Effector memory CD8-positive, alpha-beta T cell (primary cell): ENCODE measurements around the gene C17orf58.
"Not testable (repeated sequence)": the region's sequence is repeated elsewhere in the genome, so short reads cannot be mapped to it uniquely, and the experiment has no call there.

ENCODE experiments used
- ATAC-seq: fragments of 150-1000 bp; cut with Tn5 transposase; replicated peaks from 2 replicates; pipeline ENCODE4 v1.10.0; 2021; ENCODE audit warnings: mild to moderate bottlenecking, moderate library complexity
- DNase-seq, 3 experiments: peaks; one replicate each; pipeline ENCODE4 v3.0.0; 2021
- H3K27ac Mint-ChIP-seq, 2 donors: one replicate each; pipeline ENCODE4 v1.8.0; 2022; ENCODE audit warnings: mild to moderate bottlenecking in 2 of 2, mixed read lengths in 2 of 2, moderate library complexity in 2 of 2
- H3K27me3 Mint-ChIP-seq, 2 donors: one replicate each; pipeline ENCODE4 v1.8.0; 2022; ENCODE audit warnings: mixed read lengths in 2 of 2
- H3K36me3 Mint-ChIP-seq: one replicate; pipeline ENCODE4 v1.8.0; 2022; ENCODE audit warnings: mild to moderate bottlenecking, moderate library complexity, mixed read lengths; ENCODE audit not compliant: insufficient read depth
- H3K4me1 Mint-ChIP-seq, 2 donors: one replicate each; pipeline ENCODE4 v1.8.0; 2022; ENCODE audit warnings: low read depth in 2 of 2, mixed read lengths in 2 of 2
- H3K4me3 Mint-ChIP-seq, 2 donors: one replicate each; pipeline ENCODE4 v1.8.0; 2022; ENCODE audit warnings: mild to moderate bottlenecking in 2 of 2, mixed read lengths in 2 of 2, moderate library complexity in 2 of 2
- H3K9me3 Mint-ChIP-seq, 2 donors: one replicate each; pipeline ENCODE4 v1.8.0; 2022; ENCODE audit warnings: mixed read lengths in 2 of 2

C17orf58 gene

DNA sequence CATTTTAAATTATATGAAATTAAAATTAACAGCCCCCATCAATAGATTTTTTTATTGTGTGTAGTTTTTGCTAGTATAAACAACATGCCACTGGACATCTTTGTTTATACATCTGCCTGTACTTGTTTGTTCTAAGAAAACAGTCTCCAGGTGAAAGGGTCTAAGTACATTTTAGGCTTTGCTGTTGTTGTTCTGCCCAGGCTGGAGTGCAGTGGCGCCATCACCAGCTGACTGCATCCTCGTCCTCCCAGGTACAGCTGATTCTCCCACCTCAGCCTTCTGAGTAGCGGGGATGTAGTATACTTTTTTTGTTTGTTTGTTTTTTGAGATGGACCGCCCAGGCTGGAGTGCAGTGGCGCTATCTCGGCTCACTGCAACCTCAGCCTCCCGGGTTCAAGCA lies 25.5 kb downstream of the C17orf58 start:
- ATAC-seq (no peak), DNase-seq (no peak)
- H3K4me3 Mint-ChIP-seq: no peak overlapping the region
- no peaks in the 10 kb centered on the region for H3K4me1 Mint-ChIP-seq
- peaks cover 64% of the 10 kb centered on the region for H3K36me3 Mint-ChIP-seq
- no peaks in the 10 kb centered on the region for H3K27me3 Mint-ChIP-seq
- no peaks in the 10 kb centered on the region for H3K9me3 Mint-ChIP-seq
- no peak overlapping the region for H3K27ac Mint-ChIP-seq

DNA sequence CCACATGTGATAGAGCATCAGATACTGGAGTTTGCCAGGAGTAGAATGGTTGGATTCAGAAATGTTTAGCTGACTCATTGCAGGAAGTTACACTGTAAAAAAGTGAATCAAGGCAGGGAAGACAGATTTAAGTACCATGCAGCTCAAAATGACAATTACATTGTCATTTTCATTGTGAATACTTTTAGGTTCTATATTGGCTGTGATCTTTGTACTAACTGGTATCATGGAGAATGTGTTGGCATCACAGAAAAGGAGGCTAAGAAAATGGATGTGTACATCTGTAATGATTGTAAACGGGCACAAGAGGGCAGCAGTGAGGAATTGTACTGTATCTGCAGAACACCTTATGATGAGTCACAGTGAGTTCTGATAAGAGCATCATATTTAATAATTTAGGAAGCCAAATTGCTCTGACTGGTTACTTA lies 33.1 kb downstream of the C17orf58 start:
- ATAC-seq (peak; percentile 97), DNase-seq (peak; percentile 62 to 67 (median 63))
- not testable (repeated sequence) for H3K4me3 Mint-ChIP-seq, H3K9me3 Mint-ChIP-seq, H3K4me1 Mint-ChIP-seq, H3K27ac Mint-ChIP-seq, H3K27me3 Mint-ChIP-seq
- peaks cover 75% of the 10 kb centered on the region for H3K36me3 Mint-ChIP-seq

DNA sequence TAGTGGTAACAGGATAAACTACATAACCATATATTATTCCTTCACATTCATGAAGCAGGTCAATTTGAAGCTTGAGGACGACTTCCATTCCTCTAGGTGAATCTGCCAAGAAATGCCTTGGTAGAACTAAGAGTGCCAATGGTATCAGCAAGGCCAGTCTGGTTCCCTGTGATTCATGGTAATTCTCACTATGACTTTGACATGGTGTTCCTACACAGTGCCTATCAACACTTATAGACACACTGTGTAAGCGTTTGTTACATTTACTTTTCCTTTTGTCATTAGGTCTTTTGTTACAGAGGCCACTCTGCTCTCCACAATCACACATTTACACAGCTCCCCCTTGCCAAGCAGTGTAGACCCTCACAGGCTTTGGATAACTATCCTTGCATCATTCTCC lies 34.1 kb downstream of the C17orf58 start:
- H3K27me3 Mint-ChIP-seq, ATAC-seq, H3K4me3 Mint-ChIP-seq, H3K27ac Mint-ChIP-seq, H3K4me1 Mint-ChIP-seq, H3K9me3 Mint-ChIP-seq, DNase-seq: not testable (repeated sequence)
- H3K36me3 Mint-ChIP-seq: peaks cover 66% of the 10 kb centered on the region

DNA sequence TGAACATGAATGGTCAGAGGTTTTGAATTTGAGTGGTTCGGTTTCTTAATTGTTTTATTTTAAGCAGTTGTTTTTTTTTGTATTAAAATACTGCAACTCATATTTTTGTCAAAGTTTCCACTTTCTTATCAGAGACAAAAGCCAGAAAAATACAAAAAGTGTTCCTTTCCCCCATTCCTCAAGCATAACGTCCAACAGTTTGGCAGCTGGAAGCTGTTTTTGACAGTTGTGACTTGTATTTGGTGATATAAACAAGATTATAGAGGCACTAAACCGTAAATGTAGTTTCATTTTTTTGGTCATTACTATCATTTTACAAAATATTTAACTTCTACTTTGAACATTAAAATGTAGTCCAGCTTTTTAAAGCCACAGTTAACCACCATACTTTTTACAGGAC lies 36.0 kb downstream of the C17orf58 start:
- peaks cover 62% of the 10 kb centered on the region for H3K36me3 Mint-ChIP-seq
- not testable (repeated sequence) for H3K4me1 Mint-ChIP-seq, H3K9me3 Mint-ChIP-seq, H3K27ac Mint-ChIP-seq, H3K27me3 Mint-ChIP-seq, DNase-seq, H3K4me3 Mint-ChIP-seq, ATAC-seq

DNA sequence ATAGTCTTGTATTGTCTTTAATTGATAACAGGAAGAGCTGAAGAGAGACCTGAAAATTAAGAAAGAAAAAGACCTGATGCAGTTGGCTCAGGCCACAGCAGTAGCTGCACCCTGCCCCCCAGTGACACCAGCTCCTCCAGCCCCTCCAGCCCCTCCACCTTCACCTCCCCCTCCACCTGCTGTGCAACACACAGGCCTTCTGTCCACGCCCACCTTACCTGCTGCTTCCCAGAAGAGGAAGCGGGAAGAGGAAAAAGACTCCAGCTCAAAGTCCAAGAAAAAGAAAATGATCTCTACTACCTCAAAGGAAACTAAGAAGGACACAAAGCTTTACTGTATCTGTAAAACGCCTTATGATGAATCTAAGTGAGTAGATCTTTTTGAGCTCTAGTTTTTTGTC lies 36.8 kb downstream of the C17orf58 start:
- H3K27me3 Mint-ChIP-seq: no peaks in the 10 kb centered on the region
- peak overlapping the region; percentile 9 to 28 for H3K27ac Mint-ChIP-seq
- H3K36me3 Mint-ChIP-seq: peaks cover 60% of the 10 kb centered on the region
- H3K4me1 Mint-ChIP-seq: peaks cover 0 to 3% of the 10 kb centered on the region in 2 donors
- no peak overlapping the region for H3K4me3 Mint-ChIP-seq
- DNase-seq: no peak
- H3K9me3 Mint-ChIP-seq: no peaks in the 10 kb centered on the region
- no peak for ATAC-seq

DNA sequence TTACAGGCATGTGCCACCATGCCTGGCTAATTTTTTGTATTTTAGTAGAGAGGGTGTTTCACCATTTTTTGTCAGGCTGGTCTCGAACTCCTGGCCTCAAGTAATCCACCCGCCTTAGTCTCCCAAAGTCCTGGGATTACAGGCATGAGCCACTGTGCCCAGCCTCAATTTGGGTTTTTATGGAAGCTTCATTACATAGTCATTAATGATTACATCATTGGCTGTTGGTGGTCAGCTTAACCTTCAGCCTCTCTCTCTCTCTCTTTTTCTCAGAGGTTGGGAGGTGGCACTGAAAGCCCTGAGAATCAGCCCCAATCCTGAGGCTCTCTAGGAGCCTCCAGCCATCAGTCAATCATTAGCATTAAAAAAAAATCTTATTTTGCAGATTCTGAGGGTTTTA lies 45.3 kb downstream of the C17orf58 start:
- H3K27ac Mint-ChIP-seq: no peak overlapping the region
- no peak for DNase-seq
- no peaks in the 10 kb centered on the region for H3K27me3 Mint-ChIP-seq
- H3K36me3 Mint-ChIP-seq: peaks cover 90% of the 10 kb centered on the region
- no peaks in the 10 kb centered on the region for H3K9me3 Mint-ChIP-seq
- H3K4me1 Mint-ChIP-seq: peaks cover 0 to 3% of the 10 kb centered on the region in 2 donors
- no peak for ATAC-seq
- H3K4me3 Mint-ChIP-seq: no peak overlapping the region

DNA sequence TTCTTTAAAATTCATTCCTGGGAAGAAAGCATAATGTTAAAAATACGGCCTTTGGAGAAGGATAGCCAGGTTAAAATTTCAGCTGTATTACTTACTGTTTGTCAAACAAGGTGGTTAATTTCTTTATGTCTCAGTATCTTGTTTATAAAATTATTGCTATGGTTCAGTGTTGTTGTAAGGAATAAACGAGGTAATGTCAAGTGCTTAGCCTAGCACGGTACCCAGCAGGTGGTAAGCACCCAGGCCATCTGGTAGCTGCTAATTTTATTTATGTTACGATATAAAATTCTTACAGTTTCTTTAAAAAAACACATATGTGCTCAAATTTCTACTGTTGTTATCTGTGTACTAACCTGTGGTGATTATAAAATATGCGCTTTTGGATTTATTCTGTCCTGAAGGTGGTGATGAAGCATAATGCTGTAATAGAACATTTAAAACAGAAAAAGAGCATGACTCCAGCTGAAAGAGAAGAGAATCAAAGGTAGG lies 48.9 kb downstream of the C17orf58 start:
- no peaks in the 10 kb centered on the region for H3K27me3 Mint-ChIP-seq
- peak overlapping the region in 1 of 2 donors; percentile 75 for H3K27ac Mint-ChIP-seq
- H3K4me3 Mint-ChIP-seq: no peak overlapping the region
- peaks cover 0 to 3% of the 10 kb centered on the region in 2 donors for H3K4me1 Mint-ChIP-seq
- peaks cover 90% of the 10 kb centered on the region for H3K36me3 Mint-ChIP-seq
- ATAC-seq (no peak), DNase-seq (no peak)
- no peaks in the 10 kb centered on the region for H3K9me3 Mint-ChIP-seq

DNA sequence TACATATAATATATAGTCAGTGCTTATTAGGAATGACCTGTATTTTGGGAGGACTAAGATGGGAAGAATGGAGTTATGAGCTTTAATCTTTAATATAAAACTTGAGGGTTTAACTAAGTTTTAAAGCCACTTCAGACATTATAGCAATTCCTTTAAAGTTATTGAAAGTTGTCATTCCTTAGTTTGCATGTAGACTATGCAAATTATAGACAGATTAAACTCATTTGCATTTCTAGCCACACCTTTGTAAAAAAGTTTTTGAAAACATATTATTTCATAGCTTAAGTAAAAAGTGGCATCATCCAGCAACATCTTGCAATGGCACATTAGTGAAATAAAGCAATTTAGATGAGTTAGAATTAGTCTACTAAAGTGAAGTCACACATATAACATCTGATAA lies 49.8 kb downstream of the C17orf58 start:
- DNase-seq: no peak
- Mint-ChIP-seq H3K36me3 (peaks cover 91% of the 10 kb centered on the region), H3K27me3 (no peaks in the 10 kb centered on the region), H3K4me1 (peaks cover 0 to 3% of the 10 kb centered on the region in 2 donors), H3K27ac (peak overlapping the region in 1 of 2 donors; percentile 90), H3K4me3 (no peak overlapping the region), H3K9me3 (no peaks in the 10 kb centered on the region)
- no peak for ATAC-seq

DNA sequence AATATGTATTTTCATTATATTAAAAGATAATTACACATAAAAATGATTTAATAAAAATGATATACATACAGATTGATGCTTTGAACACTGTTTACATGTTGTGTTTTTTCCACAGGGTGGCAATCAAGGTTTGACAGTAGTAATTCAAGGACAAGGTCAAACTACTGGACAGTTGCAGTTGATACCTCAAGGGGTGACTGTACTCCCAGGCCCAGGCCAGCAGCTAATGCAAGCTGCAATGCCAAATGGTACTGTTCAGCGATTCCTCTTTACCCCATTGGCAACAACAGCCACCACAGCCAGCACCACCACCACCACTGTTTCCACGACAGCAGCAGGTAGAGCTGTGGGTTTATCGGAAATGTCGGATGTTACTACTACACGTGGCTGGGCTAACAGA lies 52.2 kb downstream of the C17orf58 start:
- H3K4me3 Mint-ChIP-seq: no peak overlapping the region
- H3K27me3 Mint-ChIP-seq: no peaks in the 10 kb centered on the region
- H3K27ac Mint-ChIP-seq: no peak overlapping the region
- no peaks in the 10 kb centered on the region for H3K9me3 Mint-ChIP-seq
- H3K4me1 Mint-ChIP-seq: peaks cover 0 to 3% of the 10 kb centered on the region in 2 donors
- peaks cover 81% of the 10 kb centered on the region for H3K36me3 Mint-ChIP-seq
- DNase-seq (no peak), ATAC-seq (no peak)

DNA sequence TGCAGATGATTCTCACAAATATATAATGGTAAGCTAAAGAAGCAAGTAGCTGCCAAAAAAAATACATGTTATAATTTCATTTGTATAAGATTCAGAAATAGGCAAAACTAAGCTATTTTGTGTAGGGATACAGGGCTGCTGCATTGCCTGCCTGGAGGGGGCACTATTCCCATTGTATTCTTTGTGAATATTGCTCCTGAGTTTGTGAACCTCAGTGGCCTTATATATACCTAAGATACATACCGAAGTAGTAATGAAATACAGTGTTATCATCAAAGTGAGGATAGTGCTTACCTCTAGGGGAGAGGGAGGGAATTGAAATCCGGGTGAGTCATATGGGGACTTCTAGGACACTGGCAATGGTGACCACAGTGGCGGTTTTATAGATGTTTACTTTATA lies 53.5 kb downstream of the C17orf58 start:
- peaks cover 74% of the 10 kb centered on the region for H3K36me3 Mint-ChIP-seq
- H3K27ac Mint-ChIP-seq: no peak overlapping the region
- H3K4me3 Mint-ChIP-seq: no peak overlapping the region
- H3K4me1 Mint-ChIP-seq: peaks cover 0 to 1% of the 10 kb centered on the region in 2 donors
- DNase-seq (no peak), ATAC-seq (no peak)
- H3K9me3 Mint-ChIP-seq: no peaks in the 10 kb centered on the region
- no peaks in the 10 kb centered on the region for H3K27me3 Mint-ChIP-seq
